HEK293 (cell line): Measurements from ENCODE around the gene NIPBL.

ENCODE experiments used
- CTCF ChIA-PET: fragments of 350-600 bp; formaldehyde crosslinking; extraction: SDS; loops from one replicate; lab custom pipeline; 2021; ENCODE audit warnings: antibody characterized with exemption; lab: Yijun Ruan, JAX
- POLR2A ChIA-PET: fragments of 300-600 bp; formaldehyde crosslinking; extraction: SDS; loops from one replicate; lab custom pipeline; 2020; ENCODE audit warnings: antibody characterized with exemption, inconsistent platforms; lab: Yijun Ruan, JAX
- H3K27ac ChIP-seq: fragments of 200-500 bp; sonication (Bioruptor generic); 2 replicates; pipeline ENCODE4 v1.5.1; 2014; ENCODE audit warnings: low read depth, low read length, control low read depth, inconsistent platforms; ENCODE audit errors: extremely low read depth
- H3K36me3 ChIP-seq, 2 experiments: fragments of 200-500 bp in 1 of 2; sonication (Bioruptor generic) in 1 of 2; 1 replicate in 1 of 2; 2 replicates in 1 of 2; pipeline ENCODE4 v1.5.1; 2014 to 2017; ENCODE audit warnings: inconsistent platforms in 2 of 2, low read length in 2 of 2; ENCODE audit not compliant: control insufficient read depth in 2 of 2, insufficient read depth in 1 of 2
- H3K4me1 ChIP-seq: fragments of 200-500 bp; sonication (Bioruptor generic); 2 replicates; pipeline ENCODE4 v1.5.1; 2014; ENCODE audit warnings: mild to moderate bottlenecking, low read length, inconsistent platforms; ENCODE audit not compliant: control insufficient read depth, insufficient read depth
- H3K4me3 ChIP-seq: 2 replicates; pipeline ENCODE4 v1.5.1; 2011; ENCODE audit warnings: low read depth, mild to moderate bottlenecking, control low read depth, low read length, moderate library complexity
- H3K9me3 ChIP-seq: fragments of 200-500 bp; sonication (Bioruptor generic); 2 replicates; pipeline ENCODE4 v1.5.1; 2014; ENCODE audit warnings: low read depth, low read length, inconsistent platforms; ENCODE audit not compliant: control insufficient read depth, insufficient read depth
- CTCF ChIP-seq: fragments of 450-650 bp; formaldehyde crosslinking; IDR thresholded peaks from 2 replicates; pipeline ENCODE4 v1.5.1; 2016; ENCODE audit warnings: missing biosample characterization, missing genetic modification characterization
- GLI2 ChIP-seq: fragments of 450-650 bp; formaldehyde crosslinking; IDR thresholded peaks from 2 replicates; pipeline ENCODE4; 2017; ENCODE audit warnings: missing biosample characterization, missing genetic modification characterization, low read depth, borderline replicate concordance
- IKZF3 ChIP-seq: fragments of 450-650 bp; IDR thresholded peaks from 2 replicates; pipeline ENCODE4 v1.5.0; 2018; ENCODE audit warnings: missing biosample characterization, mild to moderate bottlenecking, missing genetic modification characterization, moderate library complexity
- KLF1 ChIP-seq: fragments of 450-650 bp; formaldehyde crosslinking; IDR thresholded peaks from 2 replicates; pipeline ENCODE4 v1.5.1; 2016; ENCODE audit warnings: missing biosample characterization, missing genetic modification characterization
- PRDM6 ChIP-seq: fragments of 450-650 bp; formaldehyde crosslinking; IDR thresholded peaks from 2 replicates; pipeline ENCODE4 v1.5.1; 2017; ENCODE audit warnings: missing biosample characterization, missing genetic modification characterization
- ZBTB11 ChIP-seq: fragments of 450-650 bp; formaldehyde crosslinking; conservative IDR thresholded peaks from 2 replicates; pipeline ENCODE4 v1.5.1; 2016; ENCODE audit warnings: low read depth, missing biosample characterization, missing genetic modification characterization
- ZBTB26 ChIP-seq: fragments of 450-650 bp; formaldehyde crosslinking; optimal IDR thresholded peaks from 2 replicates; pipeline ENCODE3; 2016; ENCODE audit warnings: missing biosample characterization, mild to moderate bottlenecking, missing genetic modification characterization
- ZNF221 ChIP-seq: fragments of 450-650 bp; formaldehyde crosslinking; IDR thresholded peaks from 2 replicates; pipeline ENCODE4 v1.5.1; 2017; ENCODE audit warnings: missing biosample characterization, missing genetic modification characterization, borderline replicate concordance
- ZNF239 ChIP-seq: fragments of 450-650 bp; formaldehyde crosslinking; IDR thresholded peaks from 2 replicates; pipeline ENCODE4 v1.5.1; 2016; ENCODE audit warnings: missing biosample characterization, missing genetic modification characterization
- ZNF248 ChIP-seq: fragments of 450-650 bp; formaldehyde crosslinking; IDR thresholded peaks from 2 replicates; pipeline ENCODE4 v1.5.1; 2017; ENCODE audit warnings: missing biosample characterization, missing genetic modification characterization
- ZNF335 ChIP-seq: fragments of 450-650 bp; formaldehyde crosslinking; conservative IDR thresholded peaks from 2 replicates; pipeline ENCODE4 v1.5.1; 2016; ENCODE audit warnings: missing biosample characterization, missing genetic modification characterization
- ZNF362 ChIP-seq: fragments of 450-650 bp; formaldehyde crosslinking; IDR thresholded peaks from 2 replicates; pipeline ENCODE4 v1.5.1; 2016; ENCODE audit warnings: missing biosample characterization, missing genetic modification characterization
- ZNF37A ChIP-seq: fragments of 450-650 bp; IDR thresholded peaks from 2 replicates; pipeline ENCODE4 v1.5.1; 2018; ENCODE audit warnings: missing biosample characterization, missing genetic modification characterization
- ZNF658 ChIP-seq: fragments of 450-650 bp; formaldehyde crosslinking; IDR thresholded peaks from 2 replicates; pipeline ENCODE4; 2016; ENCODE audit warnings: missing biosample characterization, missing genetic modification characterization
- ZNF776 ChIP-seq: fragments of 450-650 bp; formaldehyde crosslinking; IDR thresholded peaks from 2 replicates; pipeline ENCODE4 v1.5.0; 2017; ENCODE audit warnings: missing biosample characterization, missing genetic modification characterization, borderline replicate concordance
- ZSCAN16 ChIP-seq: fragments of 450-650 bp; formaldehyde crosslinking; IDR thresholded peaks from 2 replicates; pipeline ENCODE4 v1.5.1; 2016; ENCODE audit warnings: missing biosample characterization, missing genetic modification characterization

NIPBL gene

GRCh38 chr5:36932056-36932455 is 55.5 kb downstream of the NIPBL start:
- TF ChIP-seq ZNF658 (tag by site-specific recombination) (no peak), PRDM6 (tag by site-specific recombination) (peak; percentile 64; the same call in 1 of the 2 replicates), CTCF (no peak), ZNF248 (no peak), ZNF221 (tag by site-specific recombination) (no peak), KLF1 (tag by site-specific recombination) (no peak), ZNF239 (no peak), ZSCAN16 (tag by site-specific recombination) (peak; percentile 79)
- Histone ChIP-seq H3K9me3 (no peaks in the 10 kb centered on the region), H3K4me1 (peaks cover 43% of the 10 kb centered on the region), H3K27ac (no peak overlapping the region), H3K4me3 (no peak overlapping the region), H3K36me3 (no peaks in the 10 kb centered on the region)
- ChIA-PET POLR2A (no interaction called here), CTCF (interaction anchor here (0.6 to 0.7 kb wide), 2 partner anchors 11 to 26 kb away, joined by 3 to 4 read pairs; no protein-coding TSS in a partner anchor)

GRCh38 chr5:36932699-36933098 is 56.1 kb downstream of the NIPBL start:
- no peaks in the 10 kb centered on the region for H3K9me3 ChIP-seq
- H3K36me3 ChIP-seq = no peaks in the 10 kb centered on the region
- CTCF ChIA-PET = no interaction called here
- no peak for TF ChIP-seq ZNF37A (tag by site-specific recombination)
- TF ChIP-seq ZNF362 (tag by site-specific recombination) = peak; percentile 88
- TF ChIP-seq IKZF3 = no peak
- TF ChIP-seq ZNF239 = no peak
- TF ChIP-seq ZNF335 = no peak
- TF ChIP-seq ZNF776 (tag by site-specific recombination) = no peak
- no peak for TF ChIP-seq ZBTB11 (tag by site-specific recombination)
- no peak for TF ChIP-seq ZBTB26 (tag by site-specific recombination)
- no peak for TF ChIP-seq GLI2
- POLR2A ChIA-PET = no interaction called here
- H3K27ac ChIP-seq = no peak overlapping the region
- peaks cover 37% of the 10 kb centered on the region for H3K4me1 ChIP-seq
- no peak overlapping the region for H3K4me3 ChIP-seq
